Suppressor macrophage treated with lipopolysaccharide for 4 hours (primary cell): ENCODE results near the gene FSCN2.

ENCODE experiments used
- DNase-seq: peaks from one replicate; pipeline ENCODE4 v3.0.0-alpha.2; 2020

The FSCN2 gene

GRCh38 chr17:81491181-81491581 lies 37.0 kb upstream of the FSCN2 start:
- DNase-seq = no peak

GRCh38 chr17:81491761-81492160 lies 36.4 kb upstream of the FSCN2 start:
- DNase-seq = no peak

DNA sequence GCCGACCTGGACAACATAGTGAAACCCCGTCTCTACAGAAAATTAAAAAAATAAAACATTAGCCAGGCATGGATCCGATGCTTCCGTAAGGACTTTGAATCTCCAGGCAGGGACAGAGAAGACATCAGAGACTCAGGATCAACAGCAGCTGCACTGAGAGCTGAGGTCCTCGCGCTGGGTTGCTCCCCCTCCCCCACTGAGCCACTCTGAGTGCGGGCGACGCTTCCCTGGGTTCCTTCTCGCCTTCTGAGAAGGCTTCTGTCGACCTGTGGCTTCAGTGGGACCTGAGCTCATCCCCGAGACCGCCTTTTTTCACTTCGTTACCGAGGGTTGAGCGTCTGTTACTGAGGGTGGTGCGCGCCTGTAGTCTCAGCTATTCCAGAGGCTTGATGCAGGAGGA lies 36.0 kb upstream of the FSCN2 start:
- DNase-seq = no peak

DNA sequence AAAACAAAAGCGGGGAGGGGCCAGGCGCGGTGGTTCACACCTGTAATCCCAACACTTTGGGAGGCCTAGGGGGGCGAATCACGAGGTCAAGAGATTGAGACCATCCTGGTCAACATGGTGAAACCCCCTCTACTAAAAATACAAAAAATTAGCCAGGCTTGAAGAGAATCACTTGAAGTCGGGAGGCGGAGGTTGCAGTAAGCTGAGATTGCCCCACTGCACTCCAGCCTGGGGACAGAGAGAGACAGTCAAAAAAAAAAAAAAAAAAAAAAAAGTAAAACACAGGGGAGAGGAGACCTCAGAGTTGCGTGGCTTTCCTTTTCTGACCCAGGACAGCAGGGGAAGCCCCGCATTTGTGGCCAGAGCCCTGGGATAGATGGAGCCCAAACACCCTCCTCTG lies 35.5 kb upstream of the FSCN2 start:
- no peak for DNase-seq

DNA sequence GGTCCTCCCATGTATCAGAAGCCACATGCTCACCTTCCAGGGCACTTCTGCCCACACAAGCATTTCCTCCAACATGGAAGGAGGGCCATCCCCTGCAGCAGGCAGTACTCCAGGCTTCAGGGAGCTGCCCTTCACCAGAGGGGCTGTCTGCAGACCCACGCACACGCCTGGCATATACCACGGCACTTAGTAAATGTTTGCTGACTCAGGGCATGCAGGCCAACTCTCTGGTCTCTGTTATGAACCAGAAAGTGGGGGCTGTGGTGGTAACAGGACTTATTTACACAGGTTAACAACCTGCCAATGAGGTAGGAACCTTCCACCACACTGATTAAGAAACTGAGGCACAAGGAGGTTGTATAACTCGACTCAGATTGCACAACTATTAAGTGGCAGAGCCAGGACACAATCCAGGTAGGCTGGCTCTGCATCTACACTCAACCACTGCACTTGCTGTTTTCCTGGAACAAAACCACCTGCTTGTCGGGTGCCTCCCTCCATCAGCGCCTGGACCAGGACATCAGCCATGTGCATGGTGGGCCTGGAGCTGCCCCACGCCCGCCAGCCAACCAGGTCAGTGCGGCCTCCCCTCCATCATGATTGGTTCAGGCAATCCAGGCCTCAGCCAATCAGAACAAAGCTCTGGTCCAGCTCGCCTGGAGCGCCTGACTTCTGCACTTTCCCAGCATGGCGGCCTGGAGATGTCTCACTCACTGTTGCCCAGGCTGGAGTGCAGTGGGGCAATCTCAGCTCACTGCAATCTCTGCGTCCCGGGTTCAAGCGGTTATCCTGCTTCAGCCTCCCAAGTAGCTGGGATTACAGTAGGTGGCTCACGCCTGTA lies 34.8 kb upstream of the FSCN2 start:
- no peak for DNase-seq

DNA sequence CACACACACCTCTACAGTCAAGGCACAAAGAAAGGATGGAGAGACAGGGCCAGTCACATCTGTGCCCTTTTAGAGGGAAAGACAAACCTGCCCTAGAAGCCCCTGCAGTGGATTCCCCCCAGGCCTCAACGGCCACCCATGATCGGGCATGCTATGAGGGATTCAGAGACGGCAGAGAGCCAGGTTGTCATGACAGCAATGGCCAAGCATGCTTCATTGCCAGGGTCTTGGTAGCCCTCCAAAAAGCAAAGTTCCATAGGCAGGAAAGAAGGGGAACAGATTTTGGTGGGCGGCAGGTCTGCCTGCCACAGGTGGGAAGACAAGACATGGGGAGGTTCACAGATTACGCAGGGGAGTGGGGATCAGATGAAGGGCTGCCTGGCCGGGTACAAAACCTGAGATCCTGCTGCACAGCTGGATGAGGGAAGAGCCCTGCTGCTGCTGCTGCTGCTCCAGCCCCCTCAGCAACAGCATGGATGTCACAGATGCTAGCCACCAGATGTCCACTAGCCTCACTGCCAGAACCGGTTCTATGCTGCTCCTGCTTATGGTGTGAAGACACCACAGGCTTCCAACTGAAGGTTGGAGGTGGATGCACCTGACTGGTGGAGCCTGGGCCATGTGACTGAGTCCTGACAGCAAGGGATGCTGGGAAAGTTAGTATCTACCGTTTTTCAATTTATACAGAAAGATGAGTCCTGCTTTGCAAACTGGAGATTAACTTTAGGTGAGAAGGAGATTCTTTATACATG lies 33.4 kb upstream of the FSCN2 start:
- DNase-seq = no peak

- no peak for DNase-seq
Observed at GRCh38 chr17:81498953-81499600, 29.1 kb upstream of the FSCN2 start.

DNA sequence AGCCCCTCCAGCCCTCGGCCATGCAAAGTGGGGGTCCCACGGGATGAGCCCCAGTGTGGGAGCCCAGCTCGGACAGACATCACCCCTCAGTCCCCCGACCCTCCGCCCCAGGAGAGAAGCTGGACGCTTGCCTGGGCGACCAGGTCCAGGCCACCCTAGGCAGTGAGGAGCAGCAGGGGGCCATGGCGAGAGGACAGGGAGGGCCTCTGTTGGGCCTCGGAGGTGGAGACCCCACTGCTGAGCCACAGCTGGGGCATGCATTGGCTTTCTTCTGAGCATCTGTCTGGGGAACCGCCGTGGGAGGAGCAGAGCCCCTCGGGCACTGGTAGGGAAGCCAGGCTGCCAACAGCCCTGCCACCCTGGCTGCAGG lies 28.6 kb upstream of the FSCN2 start:
- no peak for DNase-seq

DNA sequence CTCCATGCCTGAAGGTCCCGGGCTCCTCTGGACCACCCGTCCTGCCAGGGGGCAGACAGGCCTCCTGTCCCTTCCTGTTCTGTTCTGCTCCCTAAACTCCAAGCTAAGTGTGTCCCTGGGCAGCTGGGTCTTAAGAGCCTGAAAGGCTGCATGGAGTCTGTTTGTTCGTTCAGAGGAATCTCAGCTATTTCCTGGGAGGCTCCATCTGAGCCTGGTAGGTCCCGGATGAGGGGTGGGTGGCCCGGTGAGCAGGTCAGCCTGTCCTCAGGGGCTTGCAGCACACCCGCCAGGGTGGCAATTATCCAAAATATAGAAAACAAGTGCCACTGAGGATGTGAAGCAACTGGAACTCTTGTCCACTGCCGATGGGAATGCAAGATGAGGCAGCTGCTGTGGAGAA lies 28.1 kb upstream of the FSCN2 start:
- no peak for DNase-seq

- DNase-seq = no peak
Observed at GRCh38 chr17:81502471-81503017, 25.6 kb upstream of the FSCN2 start.

- DNase-seq = no peak
Observed at GRCh38 chr17:81503619-81504018, 24.6 kb upstream of the FSCN2 start.

GRCh38 chr17:81508639-81509206 lies 19.5 kb upstream of the FSCN2 start:
- DNase-seq = no peak

DNA sequence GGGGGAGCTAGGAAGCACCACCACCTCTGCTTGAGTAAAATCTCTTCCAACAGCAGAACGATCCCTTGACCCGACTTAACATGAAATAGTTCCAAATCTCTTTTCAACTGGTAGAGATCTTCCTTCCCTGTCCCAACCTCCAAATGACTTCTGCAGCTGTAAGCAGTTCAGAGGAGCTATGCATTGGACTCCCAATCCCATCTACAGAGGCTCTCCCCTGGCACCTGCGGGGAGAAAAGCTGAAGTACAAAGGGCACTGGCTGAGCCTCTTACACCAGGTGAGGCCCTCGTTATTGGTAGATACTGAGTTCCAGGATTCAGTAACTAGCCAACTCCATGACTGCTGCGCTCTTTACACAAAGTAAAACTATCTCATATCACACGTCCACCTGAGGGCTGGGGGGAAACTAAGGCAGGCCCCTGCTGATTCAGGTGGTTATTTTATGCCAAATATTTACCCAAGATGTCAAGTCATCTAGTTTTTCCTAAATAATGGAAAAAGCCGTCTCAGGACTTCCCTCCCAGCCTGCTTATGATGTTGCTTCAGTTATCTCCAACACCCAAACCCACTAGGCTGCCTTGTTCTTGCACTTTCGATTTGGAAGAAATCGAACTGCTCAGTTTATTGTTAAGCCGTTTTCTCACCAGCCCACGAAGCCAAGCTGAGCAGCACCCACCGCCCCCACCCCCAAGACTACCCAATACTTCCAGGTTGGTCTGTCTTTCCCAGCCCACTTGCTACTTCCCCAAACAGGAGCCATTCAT lies 18.8 kb upstream of the FSCN2 start:
- DNase-seq = peak; percentile 75

GRCh38 chr17:81509972-81510784 lies 18.0 kb upstream of the FSCN2 start:
- peak; percentile 32 for DNase-seq

DNA sequence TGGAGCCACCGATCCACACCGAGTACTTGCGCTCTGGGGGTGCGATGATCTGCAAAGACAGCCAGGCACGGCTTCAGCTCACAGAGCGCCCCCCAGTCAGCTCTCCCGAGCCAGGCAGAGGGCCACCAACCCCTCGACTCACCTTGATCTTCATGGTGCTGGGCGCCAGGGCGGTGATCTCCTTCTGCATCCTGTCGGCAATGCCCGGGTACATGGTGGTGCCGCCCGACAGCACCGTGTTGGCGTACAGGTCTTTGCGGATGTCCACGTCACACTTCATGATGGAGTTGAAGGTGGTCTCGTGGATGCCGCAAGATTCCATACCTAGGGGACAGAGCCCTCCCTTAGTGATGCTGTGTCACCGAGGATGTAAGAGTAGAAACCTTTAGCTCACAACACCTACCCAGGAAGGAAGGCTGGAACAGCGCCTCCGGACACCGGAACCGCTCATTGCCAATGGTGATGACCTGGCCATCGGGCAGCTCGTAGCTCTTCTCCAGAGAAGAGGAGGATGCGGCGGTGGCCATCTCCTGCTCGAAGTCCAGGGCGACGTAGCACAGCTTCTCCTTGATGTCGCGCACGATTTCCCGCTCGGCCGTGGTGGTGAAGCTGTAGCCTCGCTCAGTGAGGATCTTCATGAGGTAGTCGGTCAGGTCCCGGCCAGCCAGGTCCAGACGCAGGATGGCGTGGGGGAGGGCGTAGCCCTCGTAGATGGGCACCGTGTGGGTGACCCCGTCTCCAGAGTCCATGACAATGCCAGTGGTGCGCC lies 17.2 kb upstream of the FSCN2 start:
- DNase-seq = peak; percentile 35

DNA sequence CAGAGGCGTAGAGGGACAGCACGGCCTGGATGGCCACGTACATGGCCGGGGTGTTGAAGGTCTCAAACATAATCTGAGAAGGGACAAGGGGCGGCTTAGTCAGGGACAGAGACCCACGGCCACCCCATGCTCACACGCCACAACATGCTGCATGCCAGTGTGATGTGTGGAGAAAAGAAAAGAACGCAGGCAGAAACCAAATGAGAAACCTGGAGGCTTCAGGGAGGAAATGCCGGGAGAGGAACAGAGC lies 16.7 kb upstream of the FSCN2 start:
- DNase-seq = no peak

DNA sequence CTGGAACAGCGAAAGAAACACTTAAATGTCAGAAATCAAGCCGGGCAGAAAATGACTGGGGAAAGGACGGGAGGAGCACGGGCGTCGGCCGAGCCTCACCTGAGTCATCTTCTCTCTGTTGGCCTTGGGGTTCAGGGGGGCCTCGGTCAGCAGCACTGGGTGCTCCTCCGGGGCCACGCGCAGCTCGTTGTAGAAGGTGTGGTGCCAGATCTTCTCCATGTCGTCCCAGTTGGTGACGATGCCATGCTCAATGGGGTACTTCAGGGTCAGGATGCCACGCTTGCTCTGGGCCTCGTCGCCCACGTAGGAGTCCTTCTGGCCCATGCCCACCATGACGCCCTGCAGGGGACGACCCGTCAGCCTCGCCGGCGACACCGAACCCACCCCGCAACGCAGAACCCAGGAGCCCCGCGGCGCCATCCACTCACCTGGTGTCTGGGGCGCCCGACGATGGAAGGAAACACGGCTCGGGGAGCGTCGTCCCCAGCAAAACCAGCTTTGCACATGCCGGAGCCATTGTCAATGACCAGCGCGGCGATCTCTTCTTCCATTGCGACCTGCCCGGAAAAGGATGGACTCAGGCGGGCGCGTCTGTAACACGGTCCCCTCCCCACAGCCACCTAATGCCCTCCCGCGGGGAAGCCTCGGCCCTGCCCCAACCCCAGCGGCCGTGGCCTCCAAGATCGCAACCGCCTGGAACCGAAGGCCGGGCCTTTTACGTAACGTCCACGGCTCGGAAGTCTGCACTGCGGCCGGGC lies 16.2 kb upstream of the FSCN2 start:
- DNase-seq = peak; percentile 51

DNA sequence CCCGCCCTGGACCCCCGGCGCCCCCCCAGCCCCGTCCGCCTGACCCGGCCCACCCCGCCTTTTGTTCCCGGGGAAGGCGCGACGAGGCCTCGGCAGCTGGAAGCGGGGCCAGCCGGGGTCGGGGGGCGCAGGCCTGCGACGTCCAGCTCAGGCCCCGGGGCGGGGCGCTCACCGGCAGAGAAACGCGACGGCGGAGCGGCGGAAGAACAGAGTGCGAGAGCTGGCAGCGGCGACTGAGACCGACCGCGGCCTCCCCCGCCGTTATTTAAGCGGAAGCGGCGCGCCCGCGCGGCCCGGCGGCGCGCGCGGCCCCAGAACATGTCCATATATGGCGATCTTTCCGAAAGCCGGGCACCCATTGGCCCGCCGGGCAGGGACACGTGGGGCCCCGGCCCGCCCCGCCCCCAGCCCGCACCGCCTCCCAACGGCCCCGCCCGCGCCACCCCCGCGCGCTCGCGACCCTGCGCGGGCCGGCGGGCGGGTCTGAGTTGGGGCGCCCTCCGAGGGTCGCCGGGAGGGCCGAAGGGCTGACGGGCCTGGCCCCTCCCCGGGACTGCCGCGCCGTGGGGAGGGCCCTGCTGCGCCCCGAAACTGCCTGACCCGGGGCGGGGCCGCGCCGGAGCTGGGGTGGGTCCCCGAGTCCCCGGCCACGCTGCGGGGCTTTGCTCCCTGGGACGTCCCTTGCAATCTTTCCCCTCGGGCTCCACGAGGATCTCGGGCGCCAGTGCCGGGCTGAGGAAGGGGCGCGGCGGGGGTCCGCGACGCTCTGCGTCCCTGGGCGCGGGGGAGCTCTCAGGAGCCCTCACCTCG lies 15.4 kb upstream of the FSCN2 start, which contains the start of gene ACTG1:
Gene ACTG1 (minus strand): TSS at position 238 of the 810 bp plus-strand sequence. CDS start 445 bp downstream, outside the sequence.
- peak; percentile 97 for DNase-seq

DNA sequence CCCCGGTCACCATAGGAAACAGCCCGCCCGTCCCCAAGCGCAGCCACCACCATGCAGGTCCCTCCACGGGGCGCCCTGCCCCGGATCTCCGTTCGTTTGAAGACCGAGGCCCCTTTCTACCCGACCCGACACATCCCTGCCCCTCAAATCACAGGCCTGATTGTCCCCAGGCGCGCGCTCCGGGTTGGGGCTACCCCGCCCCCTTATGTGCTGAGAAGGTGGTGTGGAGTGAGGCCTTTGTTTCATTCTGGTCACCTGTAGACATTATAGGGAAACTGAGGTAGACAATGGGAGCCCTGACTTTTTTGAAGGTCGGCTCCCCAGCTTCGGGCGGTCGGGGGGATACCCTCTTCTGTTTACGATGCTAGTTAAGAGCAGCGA lies 14.8 kb upstream of the FSCN2 start:
- peak; percentile 53 for DNase-seq
